ENCODE measurements around the gene IFNL1. TPM values are rescaled to one million over a fixed set of nuclear protein-coding genes. Genes with fewer than 3 reads are reported as not detected.

IFNL1 gene
- total and polyA plus RNA-seq, 9 of the 15 experiments (the other 6 are each of a cell fraction or from before 2014, with no cell fraction given) = not detected

DNA sequence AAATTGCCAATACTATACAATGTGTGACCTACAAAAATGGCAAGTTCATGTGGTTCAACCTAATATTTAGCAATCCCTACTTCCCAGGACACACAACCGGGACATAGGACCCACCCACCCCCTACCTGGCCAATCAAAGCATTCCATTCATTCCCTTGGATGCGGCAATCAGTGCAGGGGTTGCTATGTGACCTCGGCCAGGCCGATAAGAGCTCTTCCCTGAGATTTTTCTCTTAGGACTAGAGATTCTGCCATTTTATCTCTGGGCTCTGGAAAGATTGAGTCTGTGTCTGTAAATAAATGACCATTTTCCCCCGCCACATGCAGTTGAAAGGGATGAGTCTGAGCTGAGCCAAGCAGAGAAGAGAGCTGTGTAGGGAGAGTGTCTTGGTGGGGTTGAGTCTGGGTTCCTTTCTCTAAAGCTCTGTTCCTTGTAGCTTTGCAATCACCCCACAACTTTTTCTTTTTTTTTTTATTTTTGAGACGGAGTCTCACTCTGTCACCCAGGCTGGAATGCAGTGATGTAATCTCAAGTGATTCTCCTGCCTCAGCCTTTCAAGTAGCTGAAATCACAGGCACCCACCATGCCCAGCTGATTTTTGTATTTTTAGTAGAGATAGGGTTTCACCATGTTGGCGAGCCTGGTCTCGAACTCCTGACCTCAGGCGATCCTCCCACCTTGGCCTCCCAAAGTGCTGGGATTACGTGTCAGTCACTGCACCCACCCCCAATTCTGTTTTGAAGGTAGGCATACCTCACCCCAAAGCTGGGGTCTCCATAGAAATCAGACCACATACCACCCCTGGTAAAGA, 7.4 kb downstream of the IFNL1 start:
- Histone ChIP-seq H3K4me3 (no peak overlapping the region), H4K20me1 (replicated peaks; ENCODE audit: control insufficient read depth, insufficient read depth, low read length) (no peaks in the 10 kb centered on the region), H3K36me3 (ENCODE audit: control insufficient read depth, insufficient read depth, low read length) (peaks cover 10% of the 10 kb centered on the region; the same call in 1 of the 3 replicates), H3K4me2 (ENCODE audit: insufficient read depth, low read length) (no peak overlapping the region), H3K9me3 (replicated peaks; ENCODE audit: control insufficient read depth, insufficient read depth, low read depth, low read length) (no peaks in the 10 kb centered on the region), H3K27me3 (ENCODE audit: control insufficient read depth in 2 of 2, insufficient read depth in 2 of 2, low read length in 2 of 2) (no peaks in the 10 kb centered on the region), H2AFZ (ENCODE audit: low read depth, low read length) (no peak overlapping the region), H3K79me2 (ENCODE audit: control insufficient read depth, insufficient read depth, low read length) (no peaks in the 10 kb centered on the region), H3K9me1 (ENCODE audit: control insufficient read depth, insufficient read depth, low read length) (no peaks in the 10 kb centered on the region), H3K4me1 (replicated peaks in 1 of 2; ENCODE audit: control insufficient read depth in 2 of 2, insufficient read depth in 2 of 2, low read length in 2 of 2) (peaks cover 19 to 28% of the 10 kb centered on the region in 2 experiments), H3K9ac (ENCODE audit: insufficient read depth in 1 of 2, low read depth in 2 of 2, low read length in 2 of 2) (no peak overlapping the region), H3K27ac (ENCODE audit: extremely low read depth, low read depth, low read length) (no peak overlapping the region)
- DNase-seq (ENCODE audit: extremely low read depth in 1 of 4, low spot score in 3 of 4) (no peak), FAIRE-seq (no peak), ATAC-seq (no peak)
- in situ Hi-C loops (cut with MboI) = no loop called here
- ChIA-PET CTCF (ENCODE audit: low intra/inter-chr PET ratio) (no interaction called here), POLR2A (interaction anchor here (0.6 to 0.8 kb wide), 2 partner anchors 7 to 31 kb away, joined by 3 to 4 read pairs; no protein-coding TSS in a partner anchor)
- WGBS (ENCODE audit: insufficient coverage, low coverage, missing lambda C conversion rate) = 9% methylated on average over 10 of the region's 10 CpGs
- intact Hi-C loops (cut with micrococcal nuclease) = loop anchor here (10.0 kb wide), 1 partner anchor 49 kb away; no protein-coding TSS in a partner anchor
- BruUV-seq (replicated peaks) = no TSS peak
- TF ChIP-seq HDAC2 (IDR thresholded peaks at IDR 0.05) (peak; percentile 50; the same call in 1 of the 2 replicates), HNRNPLL (IDR thresholded peaks at IDR 0.05; ENCODE audit: low read depth, low read length, poor library complexity, severe bottlenecking) (no peak), CAMTA2 (CRISPR knock-in tag; conservative IDR thresholded peaks at IDR 0.05) (no peak), RCOR1 (IDR thresholded peaks at IDR 0.05; ENCODE audit: borderline replicate concordance in 1 of 2, low read depth in 2 of 2, low read length in 2 of 2) (peak; percentile 54 to 94; a peak in 3 of 4 replicates), HMG20B (CRISPR knock-in tag; IDR thresholded peaks at IDR 0.05) (no peak), HDAC1 (IDR thresholded peaks at IDR 0.05) (peak in 1 of 2 experiments; percentile 65; a peak in 1 of 4 replicates), KDM1A (IDR thresholded peaks at IDR 0.05) (peak; percentile 96 to 98)
